Measurements from ENCODE around the gene CACNA1C. TPM values are rescaled to one million over a fixed set of nuclear protein-coding genes. Genes with fewer than 3 reads are reported as not detected.

Gene CACNA1C
- total and polyA plus RNA-seq, 10 of the 15 experiments (the other 5 are each of a cell fraction or from before 2014, with no cell fraction given): under 0.01 to 0.15 (median 0.09) TPM; not detected in 5

GRCh38 chr12:2689393-2689792, 636.6 kb downstream of the CACNA1C start:
- SMC1A ChIA-PET (ENCODE audit: uncharacterized antibody, unreplicated experiment): no interaction called here

More at GRCh38 chr12:2689393-2689792, 636.6 kb downstream of the CACNA1C start:
- no peaks in the 10 kb centered on the region for H3K36me3 ChIP-seq (ENCODE audit: control insufficient read depth in 2 of 2, insufficient read depth in 2 of 2, low read length in 1 of 2)
- H2AFZ ChIP-seq (ENCODE audit: control insufficient read depth, low read depth, low read length): no peak overlapping the region
- no peaks in the 10 kb centered on the region for H4K20me1 ChIP-seq (ENCODE audit: control insufficient read depth, insufficient read depth)
- ChIA-PET POLR2A (no interaction called here), RAD21 (ENCODE audit: unreplicated experiment) (no interaction called here), CTCF (no interaction called here)
- intact Hi-C loops (cut with micrococcal nuclease; ENCODE audit: unreplicated experiment) (no loop called here), in situ Hi-C loops (cut with MboI) (no loop called here)
- no peak for DNase-seq (ENCODE audit: low read depth, low spot score)
- H3K9me3 ChIP-seq (replicated peaks; ENCODE audit: control insufficient read depth, insufficient read depth, low read length): no peaks in the 10 kb centered on the region
- no peak for FAIRE-seq
- no peaks in the 10 kb centered on the region for H3K79me2 ChIP-seq (ENCODE audit: control insufficient read depth, insufficient read depth, low read length)
- H3K4me2 ChIP-seq (ENCODE audit: control insufficient read depth, insufficient read depth): no peak overlapping the region
- no peak overlapping the region for H3K4me3 ChIP-seq
- no peak overlapping the region for H3K27ac ChIP-seq (ENCODE audit: control insufficient read depth, insufficient read depth)
- no TSS peak for BruUV-seq (replicated peaks)
- peaks cover 7% of the 10 kb centered on the region for H3K4me1 ChIP-seq (ENCODE audit: control insufficient read depth, insufficient read depth, low read length)
- no peak for ATAC-seq
- peaks cover 3 to 5% of the 10 kb centered on the region in 2 experiments; a peak in 3 of 4 replicates for H3K27me3 ChIP-seq (replicated peaks in 1 of 2; ENCODE audit: control insufficient read depth in 2 of 2, insufficient read depth in 2 of 2, low read length in 1 of 2)
- H3K9ac ChIP-seq (ENCODE audit: control insufficient read depth, insufficient read depth, low read length): no peak overlapping the region
- no peak for TF ChIP-seq ZBTB33 (IDR thresholded peaks at IDR 0.05)
- no peak for TF ChIP-seq FOXK2 (IDR thresholded peaks at IDR 0.05)
- no peak for TF ChIP-seq CHD4 (IDR thresholded peaks at IDR 0.05)
- no peak for TF ChIP-seq CHD1 (IDR thresholded peaks at IDR 0.05; ENCODE audit: low read depth, low read length)
- TF ChIP-seq, protein P1, sequence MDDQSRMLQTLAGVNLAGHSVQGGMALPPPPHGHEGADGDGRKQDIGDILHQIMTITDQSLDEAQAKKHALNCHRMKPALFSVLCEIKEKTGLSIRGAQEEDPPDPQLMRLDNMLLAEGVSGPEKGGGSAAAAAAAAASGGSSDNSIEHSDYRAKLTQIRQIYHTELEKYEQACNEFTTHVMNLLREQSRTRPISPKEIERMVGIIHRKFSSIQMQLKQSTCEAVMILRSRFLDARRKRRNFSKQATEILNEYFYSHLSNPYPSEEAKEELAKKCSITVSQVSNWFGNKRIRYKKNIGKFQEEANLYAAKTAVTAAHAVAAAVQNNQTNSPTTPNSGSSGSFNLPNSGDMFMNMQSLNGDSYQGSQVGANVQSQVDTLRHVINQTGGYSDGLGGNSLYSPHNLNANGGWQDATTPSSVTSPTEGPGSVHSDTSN (IDR thresholded peaks at IDR 0.05; ENCODE audit: insufficient replicate concordance, low read depth, low read length): no peak
- TF ChIP-seq EP300 (IDR thresholded peaks at IDR 0.05; ENCODE audit: borderline replicate concordance in 1 of 2, control insufficient read depth in 1 of 2, low read depth in 2 of 2, low read length in 2 of 2): no peak
- no peak for TF ChIP-seq TCF12 (IDR thresholded peaks at IDR 0.05; ENCODE audit: low read depth, low read length)
- no peak for TF ChIP-seq BCLAF1 (IDR thresholded peaks at IDR 0.05)
- TF ChIP-seq RFX5 (IDR thresholded peaks at IDR 0.05; ENCODE audit: low read depth, low read length): no peak
- no peak for TF ChIP-seq MTA2 (IDR thresholded peaks at IDR 0.05; ENCODE audit: low read depth)
- no peak for TF ChIP-seq SP1 (IDR thresholded peaks at IDR 0.05; ENCODE audit: low read depth, low read length)
- no peak for TF ChIP-seq NFIC (IDR thresholded peaks at IDR 0.05; ENCODE audit: low read depth, low read length)
- no peak for TF ChIP-seq EGR1 (IDR thresholded peaks at IDR 0.05; ENCODE audit: borderline replicate concordance in 1 of 2, low read depth in 2 of 2, low read length in 2 of 2)
- no peak for TF ChIP-seq ZBED1 (IDR thresholded peaks at IDR 0.05; ENCODE audit: borderline replicate concordance)
- TF ChIP-seq BCL11A (IDR thresholded peaks at IDR 0.05; ENCODE audit: low read depth, low read length): no peak
- TF ChIP-seq CREB1 (IDR thresholded peaks at IDR 0.05; ENCODE audit: low read depth): no peak
- TF ChIP-seq PAX8 (IDR thresholded peaks at IDR 0.05): no peak
- TF ChIP-seq USF1 (IDR thresholded peaks at IDR 0.05; ENCODE audit: borderline replicate concordance, extremely low read length, insufficient read depth, low read depth, low read length): no peak
- WGBS (ENCODE audit: insufficient coverage, insufficient replicate concordance, low lambda C conversion rate, missing lambda C conversion rate): 79% methylated on average over 9 of the region's 9 CpGs

Data from GM12878 (cell line).